Liver (tissue), 3 donors: ENCODE results near the gene HGFAC.

Source experiments
- JUND ChIP-seq, 2 donors: IDR thresholded peaks; 2 replicates each; pipeline ENCODE4 v1.6.1; 2016; ENCODE audit warnings: antibody characterized with exemption in 2 of 2
- MAX ChIP-seq: IDR thresholded peaks from 2 replicates; pipeline ENCODE4 v1.6.1; 2016; ENCODE audit warnings: antibody characterized with exemption
- TAF1 ChIP-seq: conservative IDR thresholded peaks from 2 replicates; pipeline ENCODE4 v1.6.1; 2016; ENCODE audit warnings: antibody characterized with exemption, mild to moderate bottlenecking
- TF ChIP-seq, protein P1 (sequence below): fragments of 150-350 bp; IDR thresholded peaks from 2 replicates; pipeline ENCODE4 v1.5.1; 2017; ENCODE audit warnings: improper control_type of control experiment, low read depth, low read length; ENCODE audit not compliant: missing input control
- TF ChIP-seq, protein P2 (sequence below): IDR thresholded peaks from 2 replicates; pipeline ENCODE4 v1.6.1; 2016; ENCODE audit warnings: antibody characterized with exemption
- donor health status: healthy.
- donor health status: healthy.

- TF ChIP-seq, protein P1, sequence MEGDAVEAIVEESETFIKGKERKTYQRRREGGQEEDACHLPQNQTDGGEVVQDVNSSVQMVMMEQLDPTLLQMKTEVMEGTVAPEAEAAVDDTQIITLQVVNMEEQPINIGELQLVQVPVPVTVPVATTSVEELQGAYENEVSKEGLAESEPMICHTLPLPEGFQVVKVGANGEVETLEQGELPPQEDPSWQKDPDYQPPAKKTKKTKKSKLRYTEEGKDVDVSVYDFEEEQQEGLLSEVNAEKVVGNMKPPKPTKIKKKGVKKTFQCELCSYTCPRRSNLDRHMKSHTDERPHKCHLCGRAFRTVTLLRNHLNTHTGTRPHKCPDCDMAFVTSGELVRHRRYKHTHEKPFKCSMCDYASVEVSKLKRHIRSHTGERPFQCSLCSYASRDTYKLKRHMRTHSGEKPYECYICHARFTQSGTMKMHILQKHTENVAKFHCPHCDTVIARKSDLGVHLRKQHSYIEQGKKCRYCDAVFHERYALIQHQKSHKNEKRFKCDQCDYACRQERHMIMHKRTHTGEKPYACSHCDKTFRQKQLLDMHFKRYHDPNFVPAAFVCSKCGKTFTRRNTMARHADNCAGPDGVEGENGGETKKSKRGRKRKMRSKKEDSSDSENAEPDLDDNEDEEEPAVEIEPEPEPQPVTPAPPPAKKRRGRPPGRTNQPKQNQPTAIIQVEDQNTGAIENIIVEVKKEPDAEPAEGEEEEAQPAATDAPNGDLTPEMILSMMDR, result no peak
- TF ChIP-seq, protein P2, sequence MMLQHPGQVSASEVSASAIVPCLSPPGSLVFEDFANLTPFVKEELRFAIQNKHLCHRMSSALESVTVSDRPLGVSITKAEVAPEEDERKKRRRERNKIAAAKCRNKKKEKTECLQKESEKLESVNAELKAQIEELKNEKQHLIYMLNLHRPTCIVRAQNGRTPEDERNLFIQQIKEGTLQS, result no peak
- TF ChIP-seq TAF1, result no peak
- TF ChIP-seq JUND (IDR thresholded peaks at IDR 0.05), result no peak
- no peak for TF ChIP-seq MAX
Measured at GRCh38 chr4:3473996-3474765, 32.4 kb downstream of the HGFAC start.
